Progenitor cell of endocrine pancreas (in vitro differentiated cells): ENCODE measurements around the gene CLSTN3. TPM values are rescaled to one million over a fixed set of nuclear protein-coding genes. Genes with fewer than 3 reads are reported as not detected.

ENCODE experiments used
- DNase-seq: peaks from one replicate; pipeline ENCODE4 v3.0.0; 2021; ENCODE audit warnings: low spot score; ENCODE audit not compliant: unreplicated experiment
- H3K27ac Mint-ChIP-seq: 2 replicates; pipeline ENCODE4 v1.8.0; 2021; ENCODE audit warnings: mild to moderate bottlenecking, moderate library complexity, mixed read lengths
- H3K27me3 Mint-ChIP-seq: 2 replicates; pipeline ENCODE4 v1.8.0; 2021; ENCODE audit warnings: mixed read lengths
- H3K36me3 Mint-ChIP-seq: 2 replicates; pipeline ENCODE4 v1.8.0; 2022; ENCODE audit warnings: mixed read lengths; ENCODE audit not compliant: insufficient read depth
- H3K4me1 Mint-ChIP-seq: 2 replicates; pipeline ENCODE4 v1.8.0; 2021; ENCODE audit warnings: low read depth, mixed read lengths
- H3K4me3 Mint-ChIP-seq: 2 replicates; pipeline ENCODE4 v1.8.0; 2021; ENCODE audit warnings: low read depth, mild to moderate bottlenecking, moderate library complexity, mixed read lengths
- H3K9me3 Mint-ChIP-seq: 2 replicates; pipeline ENCODE4 v1.8.0; 2021; ENCODE audit warnings: low read depth, mixed read lengths
- CTCF ChIP-seq: fragments of 200-600 bp; sonication (generic); IDR thresholded peaks from one replicate; pipeline ENCODE4 v1.5.0; 2021; ENCODE audit warnings: antibody characterized with exemption, mild to moderate bottlenecking; ENCODE audit not compliant: unreplicated experiment
- total RNA-seq: library from RNA; stranded (reverse); gene quantifications from 2 replicates; pipeline ENCODE4 v1.2.1, GENCODE V29; 2021

Gene CLSTN3
- total RNA-seq, 1 donor from 2014 or later = 202 TPM

GRCh38 chr12:7189398-7190267, 59.5 kb downstream of the CLSTN3 start, which contains the start of gene PEX5:
Gene PEX5 (plus strand): TSS chr12:7189686. CDS start chr12:7190378, 692 bp downstream.
- peaks cover 13% of the 10 kb centered on the region for H3K36me3 Mint-ChIP-seq
- peak within 1 kb of the TSS; percentile 90 for H3K4me3 Mint-ChIP-seq
- DNase-seq = peak; percentile 81
- H3K27ac Mint-ChIP-seq = peak within 1 kb of the TSS; percentile 93
- H3K9me3 Mint-ChIP-seq = no peaks in the 10 kb centered on the region
- no peak for TF ChIP-seq CTCF
- peaks cover 4% of the 10 kb centered on the region for H3K27me3 Mint-ChIP-seq
- peaks cover 20% of the 10 kb centered on the region for H3K4me1 Mint-ChIP-seq

- TF ChIP-seq CTCF = no peak
- peak; percentile 31 for DNase-seq
- Mint-ChIP-seq H3K9me3 (no peaks in the 10 kb centered on the region), H3K4me1 (peaks cover 22% of the 10 kb centered on the region), H3K4me3 (peak overlapping the region; percentile 90), H3K27me3 (peaks cover 4% of the 10 kb centered on the region), H3K27ac (peak overlapping the region; percentile 86), H3K36me3 (peaks cover 19% of the 10 kb centered on the region)
Measured at GRCh38 chr12:7190268-7191055, 60.3 kb downstream of the CLSTN3 start.

- H3K27me3 Mint-ChIP-seq = no peaks in the 10 kb centered on the region
- no peak for TF ChIP-seq CTCF
- H3K4me3 Mint-ChIP-seq = no peak overlapping the region
- DNase-seq = no peak
- H3K4me1 Mint-ChIP-seq = peaks cover 25% of the 10 kb centered on the region
- no peak overlapping the region for H3K27ac Mint-ChIP-seq
- H3K9me3 Mint-ChIP-seq = no peaks in the 10 kb centered on the region
- H3K36me3 Mint-ChIP-seq = peaks cover 29% of the 10 kb centered on the region
Measured at GRCh38 chr12:7193674-7194073, 63.5 kb downstream of the CLSTN3 start.

GRCh38 chr12:7197841-7198240, 67.7 kb downstream of the CLSTN3 start:
- Mint-ChIP-seq H3K4me3 (no peak overlapping the region), H3K9me3 (peaks cover 3% of the 10 kb centered on the region), H3K27ac (peak overlapping the region; percentile 22), H3K27me3 (no peaks in the 10 kb centered on the region), H3K36me3 (peaks cover 50% of the 10 kb centered on the region), H3K4me1 (peaks cover 13% of the 10 kb centered on the region)
- TF ChIP-seq CTCF = no peak
- DNase-seq = no peak

- Mint-ChIP-seq H3K27ac (no peak overlapping the region), H3K36me3 (peaks cover 63% of the 10 kb centered on the region), H3K9me3 (peaks cover 3% of the 10 kb centered on the region), H3K27me3 (no peaks in the 10 kb centered on the region), H3K4me3 (no peak overlapping the region), H3K4me1 (peaks cover 1% of the 10 kb centered on the region)
- TF ChIP-seq CTCF = no peak
- no peak for DNase-seq
Measured at GRCh38 chr12:7203109-7203508, 72.9 kb downstream of the CLSTN3 start.
